ENCODE results near the gene MFAP2.

GRCh38 chr1:17014671-17015567, 34.5 kb upstream of the MFAP2 start:
- TF ChIP-seq CTCF (IDR thresholded peaks at IDR 0.05) (no peak), POLR2A (IDR thresholded peaks at IDR 0.05) (no peak)
